ENCODE measurements around the gene HABP4.

DNA sequence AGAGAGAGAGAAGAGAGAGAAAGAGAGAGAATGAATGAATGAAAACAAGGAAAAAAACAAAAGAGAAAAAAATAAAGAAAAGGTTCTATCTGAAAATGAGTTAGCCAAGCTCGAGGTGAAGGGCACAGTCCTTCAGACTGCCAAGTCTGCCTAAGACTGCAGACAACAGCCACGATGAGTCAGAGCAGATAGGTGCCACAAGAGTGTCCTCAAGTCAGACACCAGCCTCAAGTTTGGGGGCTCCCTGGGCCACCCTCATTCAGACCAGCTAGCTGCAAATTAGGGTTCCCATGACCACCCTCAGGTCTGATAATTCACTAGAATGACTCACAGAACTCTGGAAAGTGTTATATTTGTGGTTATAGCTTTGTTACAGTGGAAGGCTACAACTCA lies 13.9 kb upstream of the HABP4 start:
- TF ChIP-seq CEBPB (IDR thresholded peaks at IDR 0.05; ENCODE audit: low read depth, low read length): no peak
- TF ChIP-seq, protein P1, sequence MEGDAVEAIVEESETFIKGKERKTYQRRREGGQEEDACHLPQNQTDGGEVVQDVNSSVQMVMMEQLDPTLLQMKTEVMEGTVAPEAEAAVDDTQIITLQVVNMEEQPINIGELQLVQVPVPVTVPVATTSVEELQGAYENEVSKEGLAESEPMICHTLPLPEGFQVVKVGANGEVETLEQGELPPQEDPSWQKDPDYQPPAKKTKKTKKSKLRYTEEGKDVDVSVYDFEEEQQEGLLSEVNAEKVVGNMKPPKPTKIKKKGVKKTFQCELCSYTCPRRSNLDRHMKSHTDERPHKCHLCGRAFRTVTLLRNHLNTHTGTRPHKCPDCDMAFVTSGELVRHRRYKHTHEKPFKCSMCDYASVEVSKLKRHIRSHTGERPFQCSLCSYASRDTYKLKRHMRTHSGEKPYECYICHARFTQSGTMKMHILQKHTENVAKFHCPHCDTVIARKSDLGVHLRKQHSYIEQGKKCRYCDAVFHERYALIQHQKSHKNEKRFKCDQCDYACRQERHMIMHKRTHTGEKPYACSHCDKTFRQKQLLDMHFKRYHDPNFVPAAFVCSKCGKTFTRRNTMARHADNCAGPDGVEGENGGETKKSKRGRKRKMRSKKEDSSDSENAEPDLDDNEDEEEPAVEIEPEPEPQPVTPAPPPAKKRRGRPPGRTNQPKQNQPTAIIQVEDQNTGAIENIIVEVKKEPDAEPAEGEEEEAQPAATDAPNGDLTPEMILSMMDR (conservative IDR thresholded peaks at IDR 0.05; ENCODE audit: low read depth, low read length): no peak
- TF ChIP-seq SMC3 (IDR thresholded peaks at IDR 0.05; ENCODE audit: low read depth, low read length): no peak
- TF ChIP-seq, protein P2, sequence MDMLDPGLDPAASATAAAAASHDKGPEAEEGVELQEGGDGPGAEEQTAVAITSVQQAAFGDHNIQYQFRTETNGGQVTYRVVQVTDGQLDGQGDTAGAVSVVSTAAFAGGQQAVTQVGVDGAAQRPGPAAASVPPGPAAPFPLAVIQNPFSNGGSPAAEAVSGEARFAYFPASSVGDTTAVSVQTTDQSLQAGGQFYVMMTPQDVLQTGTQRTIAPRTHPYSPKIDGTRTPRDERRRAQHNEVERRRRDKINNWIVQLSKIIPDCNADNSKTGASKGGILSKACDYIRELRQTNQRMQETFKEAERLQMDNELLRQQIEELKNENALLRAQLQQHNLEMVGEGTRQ (IDR thresholded peaks at IDR 0.05; ENCODE audit: low read depth, low read length): no peak
- no peak for TF ChIP-seq BHLHE40 (IDR thresholded peaks at IDR 0.05; ENCODE audit: low read depth, low read length)
- no peak for TF ChIP-seq NFE2L2 (IDR thresholded peaks at IDR 0.05; ENCODE audit: low read depth, low read length)
- TF ChIP-seq POLR2A (IDR thresholded peaks at IDR 0.05; ENCODE audit: low read depth, low read length): no peak
- no peak for TF ChIP-seq RAD21 (IDR thresholded peaks at IDR 0.05; ENCODE audit: low read length)
- no peak for TF ChIP-seq MXI1 (IDR thresholded peaks at IDR 0.05; ENCODE audit: borderline replicate concordance, low read depth, low read length)
- TF ChIP-seq, protein P3, sequence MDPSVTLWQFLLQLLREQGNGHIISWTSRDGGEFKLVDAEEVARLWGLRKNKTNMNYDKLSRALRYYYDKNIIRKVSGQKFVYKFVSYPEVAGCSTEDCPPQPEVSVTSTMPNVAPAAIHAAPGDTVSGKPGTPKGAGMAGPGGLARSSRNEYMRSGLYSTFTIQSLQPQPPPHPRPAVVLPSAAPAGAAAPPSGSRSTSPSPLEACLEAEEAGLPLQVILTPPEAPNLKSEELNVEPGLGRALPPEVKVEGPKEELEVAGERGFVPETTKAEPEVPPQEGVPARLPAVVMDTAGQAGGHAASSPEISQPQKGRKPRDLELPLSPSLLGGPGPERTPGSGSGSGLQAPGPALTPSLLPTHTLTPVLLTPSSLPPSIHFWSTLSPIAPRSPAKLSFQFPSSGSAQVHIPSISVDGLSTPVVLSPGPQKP (IDR thresholded peaks at IDR 0.05; ENCODE audit: borderline replicate concordance, low read depth, low read length): no peak
